WTC11 (cell line): ENCODE measurements around the gene UBAC2. TPM values are rescaled to one million over a fixed set of nuclear protein-coding genes. Genes with fewer than 3 reads are reported as not detected.

Source experiments
- ATAC-seq: fragments of 200-7000 bp; cut with Tn5 transposase; 2 replicates; pipeline ENCODE4 v1.10.0; 2021; ENCODE audit warnings: mild to moderate bottlenecking, moderate library complexity
- CTCF ChIA-PET: fragments of 300-600 bp; sonication (Branson Sonifier 250); formaldehyde crosslinking; loops from one replicate; lab custom pipeline; 2021; ENCODE audit warnings: antibody characterized with exemption; lab: Charles Lee
- POLR2A ChIA-PET: fragments of 350-600 bp; sonication (Branson Sonifier 250); formaldehyde crosslinking; loops from one replicate; lab custom pipeline; 2021; ENCODE audit warnings: antibody characterized with exemption; lab: Charles Lee
- DNase-seq: peaks from one replicate; pipeline ENCODE4 v3.0.0; 2021; ENCODE audit warnings: low spot score
- H3K27ac Mint-ChIP-seq: 2 replicates; pipeline ENCODE4 v1.8.0; 2021; ENCODE audit warnings: mixed read lengths
- H3K27me3 Mint-ChIP-seq: 2 replicates; pipeline ENCODE4 v1.8.0; 2021; ENCODE audit warnings: low read depth, mild to moderate bottlenecking, moderate library complexity, mixed read lengths
- H3K36me3 Mint-ChIP-seq: 2 replicates; pipeline ENCODE4 v1.8.0; 2021; ENCODE audit warnings: mixed read lengths
- H3K4me1 Mint-ChIP-seq: 2 replicates; pipeline ENCODE4 v1.8.0; 2022; ENCODE audit warnings: mixed read lengths
- H3K4me3 Mint-ChIP-seq: 2 replicates; pipeline ENCODE4 v1.8.0; 2021; ENCODE audit warnings: mild to moderate bottlenecking, moderate library complexity, mixed read lengths
- H3K9me3 Mint-ChIP-seq: 2 replicates; pipeline ENCODE4 v1.8.0; 2021; ENCODE audit warnings: mixed read lengths
- CREB1 ChIP-seq: sonication (generic); formaldehyde crosslinking; IDR thresholded peaks from 2 replicates; pipeline ENCODE4 v1.8.0; 2023; ENCODE audit warnings: mild to moderate bottlenecking, missing genetic modification reagents
- EMX1 ChIP-seq: fragments of 250-450 bp; sonication (Bioruptor Pico); IDR thresholded peaks from 2 replicates; pipeline ENCODE4 v1.8.0; 2021; ENCODE audit warnings: mild to moderate bottlenecking
- ESRRA ChIP-seq: sonication (generic); formaldehyde crosslinking; IDR thresholded peaks from 2 replicates; pipeline ENCODE4 v1.8.1; 2022; ENCODE audit warnings: mild to moderate bottlenecking, missing genetic modification reagents, borderline replicate concordance
- FOXJ3 ChIP-seq: sonication (generic); formaldehyde crosslinking; IDR thresholded peaks from 2 replicates; pipeline ENCODE4 v1.9.0; 2021; ENCODE audit warnings: missing genetic modification reagents, mild to moderate bottlenecking, borderline replicate concordance
- FOXP1 ChIP-seq: sonication (generic); formaldehyde crosslinking; IDR thresholded peaks from 2 replicates; pipeline ENCODE4 v1.8.0; 2022; ENCODE audit warnings: missing genetic modification reagents, mild to moderate bottlenecking, moderate library complexity, borderline replicate concordance
- GABPB1 ChIP-seq: sonication (generic); formaldehyde crosslinking; IDR thresholded peaks from 2 replicates; pipeline ENCODE4 v1.8.1; 2023; ENCODE audit warnings: mild to moderate bottlenecking, missing genetic modification reagents
- IRF2 ChIP-seq: sonication (generic); formaldehyde crosslinking; IDR thresholded peaks from 2 replicates; pipeline ENCODE4 v1.8.0; 2022; ENCODE audit warnings: low read depth, missing genetic modification reagents, borderline replicate concordance
- JAZF1 ChIP-seq: fragments of 250-450 bp; sonication (Bioruptor Pico); IDR thresholded peaks from 2 replicates; pipeline ENCODE4 v1.9.0; 2021; ENCODE audit warnings: moderate library complexity, mild to moderate bottlenecking, inconsistent platforms
- KAT7 ChIP-seq: sonication (generic); formaldehyde crosslinking; IDR thresholded peaks from 2 replicates; pipeline ENCODE4 v1.8.1; 2023; ENCODE audit warnings: missing genetic modification reagents, mild to moderate bottlenecking, borderline replicate concordance
- MXD4 ChIP-seq: fragments of 250-450 bp; sonication (Bioruptor Pico); IDR thresholded peaks from 2 replicates; pipeline ENCODE4 v1.8.0; 2021; ENCODE audit warnings: mild to moderate bottlenecking, moderate library complexity, borderline replicate concordance
- NR2C2 ChIP-seq: sonication (generic); formaldehyde crosslinking; IDR thresholded peaks from 2 replicates; pipeline ENCODE4 v1.8.0; 2022; ENCODE audit warnings: mild to moderate bottlenecking, missing genetic modification reagents
- RELA ChIP-seq: sonication (generic); formaldehyde crosslinking; IDR thresholded peaks from 2 replicates; pipeline ENCODE4 v1.8.1; 2022; ENCODE audit warnings: missing genetic modification reagents, mild to moderate bottlenecking, borderline replicate concordance
- SOX15 ChIP-seq: fragments of 250-450 bp; sonication (Bioruptor Pico); IDR thresholded peaks from 2 replicates; pipeline ENCODE4 v1.9.0; 2021; ENCODE audit warnings: mild to moderate bottlenecking
- STAT6 ChIP-seq: sonication (generic); formaldehyde crosslinking; conservative IDR thresholded peaks from 2 replicates; pipeline ENCODE4 v1.8.1; 2023; ENCODE audit warnings: mild to moderate bottlenecking, low read depth, missing genetic modification reagents, moderate library complexity
- TEAD4 ChIP-seq: sonication (generic); formaldehyde crosslinking; IDR thresholded peaks from 2 replicates; pipeline ENCODE4 v1.8.0; 2022; ENCODE audit warnings: mild to moderate bottlenecking, missing genetic modification reagents
- TP53 ChIP-seq: sonication (generic); formaldehyde crosslinking; IDR thresholded peaks from 2 replicates; pipeline ENCODE4 v1.8.1; 2023; ENCODE audit warnings: mild to moderate bottlenecking, missing genetic modification reagents
- ZBTB21 ChIP-seq: sonication (generic); formaldehyde crosslinking; IDR thresholded peaks from 2 replicates; pipeline ENCODE4 v1.8.1; 2023; ENCODE audit warnings: mild to moderate bottlenecking, missing genetic modification reagents, borderline replicate concordance
- ZNF396 ChIP-seq: fragments of 250-450 bp; sonication (Bioruptor Pico); IDR thresholded peaks from 2 replicates; pipeline ENCODE4 v1.8.0; 2021; ENCODE audit warnings: mild to moderate bottlenecking, moderate library complexity, borderline replicate concordance
- ZNF512 ChIP-seq: sonication (generic); formaldehyde crosslinking; IDR thresholded peaks from 2 replicates; pipeline ENCODE4 v1.8.1; 2022; ENCODE audit warnings: missing genetic modification reagents, borderline replicate concordance
- total RNA-seq: library from RNA; stranded (reverse); gene quantifications from 3 replicates; pipeline ENCODE4 v1.2.3, GENCODE V29; 2021
- TF ChIP-seq, protein P1 (sequence below): sonication (generic); formaldehyde crosslinking; conservative IDR thresholded peaks from 2 replicates; pipeline ENCODE4 v1.8.1; 2022; ENCODE audit warnings: mild to moderate bottlenecking, missing genetic modification reagents

The UBAC2 gene
- total RNA-seq, 1 experiment from 2014 or later = 64.7 TPM

DNA sequence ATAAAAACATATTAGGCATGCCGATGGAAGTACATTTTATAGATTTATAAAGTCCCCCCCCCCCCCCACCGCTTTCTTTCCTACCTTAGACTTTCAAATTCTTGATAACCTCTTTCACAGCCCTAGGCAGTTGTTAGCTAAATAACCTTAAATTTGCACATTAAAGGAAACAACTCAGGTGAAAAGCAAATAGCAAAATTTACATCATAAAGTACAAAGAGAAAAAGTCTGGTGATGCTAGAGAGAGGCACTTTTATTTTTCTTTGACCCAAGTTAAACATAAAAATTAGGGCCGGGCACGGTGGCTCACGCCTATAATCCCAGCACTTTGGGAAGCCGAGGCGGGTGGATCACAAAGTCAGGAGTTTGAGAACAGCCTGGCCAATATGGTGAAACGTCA lies 15.0 kb upstream of the UBAC2 start:
- peaks cover 16% of the 10 kb centered on the region for H3K36me3 Mint-ChIP-seq
- peaks cover 80% of the 10 kb centered on the region for H3K27me3 Mint-ChIP-seq
- ATAC-seq (no peak; the same call in 1 of the 2 replicates), DNase-seq (no peak)
- TF ChIP-seq TEAD4 (no peak), RELA (CRISPR knock-in tag) (no peak), TP53 (CRISPR knock-in tag) (no peak), EMX1 (CRISPR knock-in tag) (no peak), ZBTB21 (CRISPR knock-in tag) (no peak), ESRRA (CRISPR knock-in tag) (no peak), FOXJ3 (CRISPR knock-in tag) (no peak), GABPB1 (CRISPR knock-in tag) (no peak), FOXP1 (no peak), ZNF396 (no peak), SOX15 (no peak), NR2C2 (CRISPR knock-in tag) (no peak), JAZF1 (CRISPR knock-in tag) (no peak), IRF2 (CRISPR knock-in tag) (no peak), STAT6 (CRISPR knock-in tag) (no peak), KAT7 (CRISPR knock-in tag) (no peak)
- TF ChIP-seq, protein P1, sequence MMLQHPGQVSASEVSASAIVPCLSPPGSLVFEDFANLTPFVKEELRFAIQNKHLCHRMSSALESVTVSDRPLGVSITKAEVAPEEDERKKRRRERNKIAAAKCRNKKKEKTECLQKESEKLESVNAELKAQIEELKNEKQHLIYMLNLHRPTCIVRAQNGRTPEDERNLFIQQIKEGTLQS (CRISPR knock-in tag) = no peak
- H3K27ac Mint-ChIP-seq = no peak overlapping the region
- CTCF ChIA-PET = interaction anchor here (0.6 to 2.8 kb wide), 5 partner anchors 9 to 282 kb away, joined by 3 to 23 read pairs (median 3); no protein-coding TSS in a partner anchor
- peaks cover 9% of the 10 kb centered on the region for H3K4me1 Mint-ChIP-seq
- H3K4me3 Mint-ChIP-seq = no peak overlapping the region
- POLR2A ChIA-PET = interaction anchor here (0.6 to 1.0 kb wide), 3 partner anchors 9 to 1623 kb away, joined by 3 to 5 read pairs (median 3); no protein-coding TSS in a partner anchor
- H3K9me3 Mint-ChIP-seq = peaks cover 26% of the 10 kb centered on the region

GRCh38 chr13:99190147-99190985 lies 10.3 kb upstream of the UBAC2 start:
- H3K4me1 Mint-ChIP-seq = peaks cover 5% of the 10 kb centered on the region
- H3K27ac Mint-ChIP-seq = no peak overlapping the region
- POLR2A ChIA-PET = no interaction called here
- CTCF ChIA-PET = interaction anchor here (0.9 kb wide), 1 partner anchor 14 kb away, joined by 4 read pairs; no protein-coding TSS in a partner anchor
- ATAC-seq (no peak), DNase-seq (no peak)
- no peak overlapping the region for H3K4me3 Mint-ChIP-seq
- H3K27me3 Mint-ChIP-seq = peaks cover 60% of the 10 kb centered on the region
- no peak for TF ChIP-seq CREB1 (CRISPR knock-in tag)
- no peak for TF ChIP-seq NR2C2 (CRISPR knock-in tag)
- no peak for TF ChIP-seq STAT6 (CRISPR knock-in tag)
- TF ChIP-seq MXD4 (CRISPR knock-in tag) = no peak
- TF ChIP-seq ZNF512 (CRISPR knock-in tag) = no peak
- no peaks in the 10 kb centered on the region for H3K9me3 Mint-ChIP-seq
- no peaks in the 10 kb centered on the region for H3K36me3 Mint-ChIP-seq
